Glomerular visceral epithelial cell (primary cell): ENCODE results near the gene LPGAT1.
A peak's percentile ranks its signal among the peaks of the same experiment; 100 is the strongest.

Experiments used
- DNase-seq: peaks from one replicate; pipeline ENCODE4 v3.0.0-alpha.2; 2016; ENCODE audit errors: extremely low spot score

LPGAT1 gene

GRCh38 chr1:211828584-211829342, 1.8 kb downstream of the LPGAT1 start:
- no peak for DNase-seq

GRCh38 chr1:211827051-211827450, 3.5 kb downstream of the LPGAT1 start:
- DNase-seq: no peak

- DNase-seq: peak; percentile 44
Measured at GRCh38 chr1:211825980-211826379, 4.6 kb downstream of the LPGAT1 start.

- no peak for DNase-seq
Measured at GRCh38 chr1:211822677-211823407, 7.7 kb downstream of the LPGAT1 start.

GRCh38 chr1:211816586-211816985, 14.0 kb downstream of the LPGAT1 start:
- DNase-seq: no peak

- DNase-seq: no peak
Measured at GRCh38 chr1:211814313-211814712, 16.2 kb downstream of the LPGAT1 start.

- DNase-seq: no peak
Measured at GRCh38 chr1:211813590-211813989, 17.0 kb downstream of the LPGAT1 start.

- DNase-seq: no peak
Measured at GRCh38 chr1:211812584-211812983, 18.0 kb downstream of the LPGAT1 start.

- DNase-seq: no peak
Measured at GRCh38 chr1:211811848-211812247, 18.7 kb downstream of the LPGAT1 start.

GRCh38 chr1:211811126-211811525, 19.4 kb downstream of the LPGAT1 start:
- DNase-seq: no peak

- no peak for DNase-seq
Measured at GRCh38 chr1:211808475-211808874, 22.1 kb downstream of the LPGAT1 start.

GRCh38 chr1:211804915-211805314, 25.6 kb downstream of the LPGAT1 start:
- no peak for DNase-seq

GRCh38 chr1:211800925-211801607, 29.5 kb downstream of the LPGAT1 start:
- no peak for DNase-seq

- no peak for DNase-seq
Measured at GRCh38 chr1:211797994-211798393, 32.6 kb downstream of the LPGAT1 start.

- DNase-seq: no peak
Measured at GRCh38 chr1:211791979-211792378, 38.6 kb downstream of the LPGAT1 start.

- DNase-seq: no peak
Measured at GRCh38 chr1:211789641-211790464, 40.7 kb downstream of the LPGAT1 start.

- DNase-seq: no peak
Measured at GRCh38 chr1:211788626-211789025, 41.9 kb downstream of the LPGAT1 start.

GRCh38 chr1:211783897-211784296, 46.7 kb downstream of the LPGAT1 start:
- no peak for DNase-seq

- DNase-seq: no peak
Measured at GRCh38 chr1:211783266-211783665, 47.3 kb downstream of the LPGAT1 start.

- DNase-seq: no peak
Measured at GRCh38 chr1:211781260-211781659, 49.3 kb downstream of the LPGAT1 start.

GRCh38 chr1:211775170-211775569, 55.4 kb downstream of the LPGAT1 start:
- no peak for DNase-seq

- no peak for DNase-seq
Measured at GRCh38 chr1:211764701-211765100, 65.9 kb downstream of the LPGAT1 start.
